Endothelial cell of umbilical vein (primary cell): Measurements from ENCODE around the gene APOF. TPM values are rescaled to one million over a fixed set of nuclear protein-coding genes. Genes with fewer than 3 reads are reported as not detected.

Experiments used
- BruUV-seq: library from RNA; stranded (reverse); fragments of 400-500 nt; replicated peaks from 2 replicates; lab custom pipeline; 2021; lab: Mats Ljungman, UMichigan
- CTCF ChIA-PET: fragments of 300-600, 350-600 bp; sonication (Branson Sonifier 250); formaldehyde crosslinking; loops from one replicate; lab custom pipeline; 2021; ENCODE audit warnings: antibody characterized with exemption, inconsistent platforms; lab: Charles Lee
- POLR2A ChIA-PET: fragments of 300-600, 350-600 bp; sonication (Branson Sonifier 250); formaldehyde crosslinking; loops from one replicate; lab custom pipeline; 2021; ENCODE audit warnings: antibody characterized with exemption, inconsistent platforms; lab: Charles Lee
- DNase-seq: peaks from one replicate; pipeline ENCODE4 v3.0.0-alpha.2; 2011; ENCODE audit warnings: low read depth, low spot score
- FAIRE-seq: peaks from 2 replicates; lab custom pipeline; 2011; peaks lifted over from hg19 to GRCh38; lab: Jason Lieb, UNC
- H2AFZ ChIP-seq: 2 replicates; pipeline ENCODE4 v1.6.0; 2012; ENCODE audit warnings: low read depth, low read length, control low read depth, inconsistent platforms
- H3K27ac ChIP-seq: 2 replicates; pipeline ENCODE4 v1.5.1; 2011; ENCODE audit warnings: low read depth, mild to moderate bottlenecking, control low read depth, low read length, moderate library complexity; ENCODE audit not compliant: insufficient read depth
- H3K27me3 ChIP-seq, 2 experiments: 2 replicates each; pipeline versions ENCODE4 v1.6.0 to v1.6.1; 2011; ENCODE audit warnings: low read length in 2 of 2, mixed read lengths in 1 of 2; ENCODE audit not compliant: control insufficient read depth in 2 of 2, insufficient read depth in 2 of 2
- H3K36me3 ChIP-seq, 2 experiments: 2 replicates in 1 of 2; 3 replicates in 1 of 2; pipeline ENCODE4 v1.5.1; 2011; ENCODE audit warnings: low read length in 2 of 2, mild to moderate bottlenecking in 1 of 2, moderate library complexity in 1 of 2; ENCODE audit not compliant: control insufficient read depth in 2 of 2, insufficient read depth in 2 of 2; ENCODE audit errors: extremely low read depth in 1 of 2
- H3K4me1 ChIP-seq: 3 replicates; pipeline ENCODE4 v1.5.1; 2011; ENCODE audit warnings: mild to moderate bottlenecking, low read length; ENCODE audit not compliant: control insufficient read depth, insufficient read depth; ENCODE audit errors: extremely low read depth
- H3K4me2 ChIP-seq: 2 replicates; pipeline ENCODE4 v1.6.1; 2011; ENCODE audit warnings: low read length, control low read depth, mixed read lengths; ENCODE audit not compliant: insufficient read depth
- H3K4me3 ChIP-seq, 3 experiments: fragments of 200-600 bp in 1 of 3; sonication (generic), shearing (Covaris generic) in 1 of 3; replicated peaks in 1 of 3; 2 replicates each; pipeline ENCODE4 v1.5.1; 2011 to 2016; ENCODE audit warnings: control low read depth in 3 of 3, low read length in 3 of 3, mild to moderate bottlenecking in 2 of 3, inconsistent platforms in 1 of 3, low read depth in 1 of 3, moderate library complexity in 1 of 3; ENCODE audit not compliant: insufficient read depth in 1 of 3
- H3K79me2 ChIP-seq: 2 replicates; pipeline ENCODE4 v1.6.0; 2012; ENCODE audit warnings: low read length, inconsistent platforms; ENCODE audit not compliant: control insufficient read depth, insufficient read depth
- H3K9ac ChIP-seq: replicated peaks from 2 replicates; pipeline ENCODE3; 2011; ENCODE audit warnings: low read length, control low read depth; ENCODE audit not compliant: insufficient read depth; ENCODE audit errors: extremely low read depth
- H3K9me1 ChIP-seq: replicated peaks from 3 replicates; pipeline ENCODE4 v1.6.0; 2011; ENCODE audit warnings: mild to moderate bottlenecking, low read length; ENCODE audit not compliant: control insufficient read depth, insufficient read depth; ENCODE audit errors: extremely low read depth
- H3K9me3 ChIP-seq: replicated peaks from 2 replicates; pipeline ENCODE4 v1.5.1; 2012; ENCODE audit warnings: low read length, inconsistent platforms; ENCODE audit not compliant: control insufficient read depth, insufficient read depth
- H4K20me1 ChIP-seq: replicated peaks from 2 replicates; pipeline ENCODE3; 2011; ENCODE audit warnings: mild to moderate bottlenecking, low read length; ENCODE audit not compliant: control insufficient read depth, insufficient read depth; ENCODE audit errors: extremely low read depth
- EZH2 ChIP-seq: IDR thresholded peaks from 2 replicates; pipeline ENCODE4 v1.6.1; 2012; ENCODE audit warnings: borderline replicate concordance, low read depth, mild to moderate bottlenecking, moderate library complexity, low read length, inconsistent platforms; ENCODE audit not compliant: severe bottlenecking
- FOS ChIP-seq: IDR thresholded peaks from 2 replicates; pipeline ENCODE4 v1.6.1; 2011; ENCODE audit warnings: mild to moderate bottlenecking, low read length, moderate library complexity, borderline replicate concordance; ENCODE audit not compliant: insufficient read depth
- GATA2 ChIP-seq: IDR thresholded peaks from 2 replicates; pipeline ENCODE4 v1.7.0; 2011; ENCODE audit warnings: low read depth, mild to moderate bottlenecking, moderate library complexity, mixed read lengths, low read length; ENCODE audit not compliant: insufficient read length, insufficient read depth
- JUN ChIP-seq: IDR thresholded peaks from 2 replicates; pipeline ENCODE4 v1.6.1; 2011; ENCODE audit warnings: borderline replicate concordance, low read depth; ENCODE audit not compliant: insufficient read length, insufficient read depth
- MYC ChIP-seq: IDR thresholded peaks from one replicate; pipeline ENCODE4 v1.6.1; 2011; ENCODE audit warnings: mild to moderate bottlenecking, low read depth, low read length
- POLR2A ChIP-seq: IDR thresholded peaks from 2 replicates; pipeline ENCODE4 v1.6.1; 2012; ENCODE audit warnings: low read depth, mild to moderate bottlenecking, control low read depth, low read length
- POLR2AphosphoS5 ChIP-seq: IDR thresholded peaks from 2 replicates; pipeline ENCODE4 v1.6.1; 2012; ENCODE audit warnings: low read depth, mild to moderate bottlenecking, control low read depth, low read length, moderate library complexity; ENCODE audit not compliant: insufficient read depth
- dilution Hi-C: fragments of 300-500 bp; cut with MboI; formaldehyde crosslinking; loops from one replicate; pipeline ENCODE4 v1.15.0; 2019; ENCODE audit warnings: low sequenced_read_pairs; ENCODE audit not compliant: extremely low pct_ligation_motif_present
- intact Hi-C: fragments of 100-400 bp; cut with micrococcal nuclease; formaldehyde crosslinking; loops from one replicate; pipeline ENCODE4 v1.10.0; 2022
- polyA plus RNA-seq, 4 experiments: library from polyadenylated mRNA; depleted of rRNA in 3 of 4; stranded (reverse) in 3 of 4; unstranded in 1 of 4; fragments of >200 nt; gene quantifications; 2 replicates each; pipeline versions ENCODE4 v1.2.1 to v1.2.3, GENCODE V29; 2011 to 2012; ENCODE audit warnings: missing spikeins in 1 of 4
- total RNA-seq: library from RNA; stranded (reverse); gene quantifications from 2 replicates; pipeline ENCODE4 v1.2.3, GENCODE V29; 2021
- TF ChIP-seq, protein P1 (sequence below): IDR thresholded peaks from 2 replicates; pipeline ENCODE4 v1.6.1; 2011; ENCODE audit not compliant: insufficient read depth, insufficient read length
- TF ChIP-seq, protein P2 (sequence below), 2 donors: IDR thresholded peaks; 1 replicate in 1 of 2; 2 replicates in 1 of 2; pipeline ENCODE4 v1.5.1; 2011; ENCODE audit warnings: low read length in 2 of 2, mild to moderate bottlenecking in 2 of 2, moderate library complexity in 2 of 2, control low read depth in 1 of 2, inconsistent platforms in 1 of 2, low read depth in 1 of 2; ENCODE audit not compliant: insufficient read depth in 1 of 2; ENCODE audit errors: extremely low read depth in 1 of 2

Gene APOF
- total and polyA plus RNA-seq, 2 donors (not counting 3 experiments of a cell fraction or from before 2014, with no cell fraction given), result not detected

DNA sequence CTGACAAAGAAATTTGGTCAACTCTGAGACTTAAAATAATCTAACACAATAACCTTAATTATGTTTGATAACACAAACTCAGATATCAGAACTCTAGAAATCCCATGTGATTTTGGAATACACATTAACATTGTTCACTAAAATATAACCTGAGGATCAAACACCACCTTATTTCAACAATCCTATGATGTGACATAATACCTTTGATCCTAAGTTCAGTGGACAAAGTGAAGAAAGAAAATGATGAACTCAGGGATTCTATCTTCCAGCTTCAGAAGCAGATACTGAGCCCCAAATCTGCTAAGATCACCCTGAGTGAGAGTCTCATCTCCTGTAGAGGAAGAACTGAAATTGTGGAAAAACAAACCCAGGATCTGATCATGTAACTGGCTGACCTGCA is 35.7 kb upstream of the APOF start:
- ChIA-PET CTCF (interaction anchor here (1.0 to 1.4 kb wide), 2 partner anchors 9 to 19 kb away, joined by 3 read pairs; no protein-coding TSS in a partner anchor), POLR2A (no interaction called here)
- intact Hi-C loops, result no loop called here

More for the DNA sequence above, 35.7 kb upstream of the APOF start:
- no peaks in the 10 kb centered on the region for H3K9me1 ChIP-seq
- no peak for TF ChIP-seq EZH2
- TF ChIP-seq POLR2A, result no peak
- no peak for TF ChIP-seq POLR2AphosphoS5
- TF ChIP-seq, protein P1, sequence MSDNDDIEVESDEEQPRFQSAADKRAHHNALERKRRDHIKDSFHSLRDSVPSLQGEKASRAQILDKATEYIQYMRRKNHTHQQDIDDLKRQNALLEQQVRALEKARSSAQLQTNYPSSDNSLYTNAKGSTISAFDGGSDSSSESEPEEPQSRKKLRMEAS, result no peak
- no peak for TF ChIP-seq GATA2
- no peak for TF ChIP-seq MYC
- no peak for TF ChIP-seq FOS
- TF ChIP-seq, protein P2, sequence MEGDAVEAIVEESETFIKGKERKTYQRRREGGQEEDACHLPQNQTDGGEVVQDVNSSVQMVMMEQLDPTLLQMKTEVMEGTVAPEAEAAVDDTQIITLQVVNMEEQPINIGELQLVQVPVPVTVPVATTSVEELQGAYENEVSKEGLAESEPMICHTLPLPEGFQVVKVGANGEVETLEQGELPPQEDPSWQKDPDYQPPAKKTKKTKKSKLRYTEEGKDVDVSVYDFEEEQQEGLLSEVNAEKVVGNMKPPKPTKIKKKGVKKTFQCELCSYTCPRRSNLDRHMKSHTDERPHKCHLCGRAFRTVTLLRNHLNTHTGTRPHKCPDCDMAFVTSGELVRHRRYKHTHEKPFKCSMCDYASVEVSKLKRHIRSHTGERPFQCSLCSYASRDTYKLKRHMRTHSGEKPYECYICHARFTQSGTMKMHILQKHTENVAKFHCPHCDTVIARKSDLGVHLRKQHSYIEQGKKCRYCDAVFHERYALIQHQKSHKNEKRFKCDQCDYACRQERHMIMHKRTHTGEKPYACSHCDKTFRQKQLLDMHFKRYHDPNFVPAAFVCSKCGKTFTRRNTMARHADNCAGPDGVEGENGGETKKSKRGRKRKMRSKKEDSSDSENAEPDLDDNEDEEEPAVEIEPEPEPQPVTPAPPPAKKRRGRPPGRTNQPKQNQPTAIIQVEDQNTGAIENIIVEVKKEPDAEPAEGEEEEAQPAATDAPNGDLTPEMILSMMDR (IDR thresholded peaks at IDR 0.05; ENCODE audit: extremely low read depth in 1 of 2, insufficient read depth in 1 of 2, low read depth in 1 of 2, low read length in 2 of 2), result no peak
- TF ChIP-seq JUN, result no peak
- no peaks in the 10 kb centered on the region for H3K36me3 ChIP-seq
- DNase-seq, result no peak
- H2AFZ ChIP-seq, result no peak overlapping the region
- no peak overlapping the region for H3K9ac ChIP-seq
- H3K4me1 ChIP-seq, result no peaks in the 10 kb centered on the region
- no peaks in the 10 kb centered on the region for H3K79me2 ChIP-seq
- no TSS peak for BruUV-seq
- no peak for FAIRE-seq
- no peaks in the 10 kb centered on the region for H3K27me3 ChIP-seq
- H3K4me3 ChIP-seq, result no peak overlapping the region
- H3K9me3 ChIP-seq, result no peaks in the 10 kb centered on the region
- no peak overlapping the region for H3K4me2 ChIP-seq
- H4K20me1 ChIP-seq, result no peaks in the 10 kb centered on the region
- H3K27ac ChIP-seq, result no peak overlapping the region
- dilution Hi-C loops, result no loop called here
